ENCODE data around the gene CYTH4. TPM values are rescaled to one million over a fixed set of nuclear protein-coding genes. Genes with fewer than 3 reads are reported as not detected.

The CYTH4 gene
- total RNA-seq, 2 experiments from 2014 or later, result 30.5 to 34.0 TPM

- peaks cover 11% of the 10 kb centered on the region for H3K9me3 Mint-ChIP-seq
- H3K4me1 Mint-ChIP-seq (ENCODE audit: low read depth), result peaks cover 30% of the 10 kb centered on the region
- no peak for DNase-seq
- no peak overlapping the region for H3K4me3 Mint-ChIP-seq
- intact Hi-C loops (cut with micrococcal nuclease), result no loop called here
- no peak overlapping the region for H3K27ac Mint-ChIP-seq
- H3K36me3 Mint-ChIP-seq (ENCODE audit: low read depth), result no peaks in the 10 kb centered on the region
- H3K27me3 Mint-ChIP-seq (ENCODE audit: low read depth), result no peaks in the 10 kb centered on the region
- CTCF ChIA-PET, result interaction anchor here (1.0 to 5.4 kb wide), 5 partner anchors 10 to 64 kb away, joined by 4 to 220 read pairs (median 40); partner anchors contain the start of gene RAC2
Measured at GRCh38 chr22:37262346-37262745, 20.0 kb upstream of the CYTH4 start.

GRCh38 chr22:37263966-37264887, 18.1 kb upstream of the CYTH4 start:
- no peaks in the 10 kb centered on the region for H3K36me3 Mint-ChIP-seq (ENCODE audit: low read depth)
- H3K4me3 Mint-ChIP-seq, result no peak overlapping the region
- CTCF ChIA-PET, result interaction anchor here (0.6 to 1.7 kb wide), 5 partner anchors 50 to 216 kb away, joined by 3 to 7 read pairs (median 3); no protein-coding TSS in a partner anchor
- peaks cover 31% of the 10 kb centered on the region for H3K4me1 Mint-ChIP-seq (ENCODE audit: low read depth)
- intact Hi-C loops (cut with micrococcal nuclease), result no loop called here
- no peaks in the 10 kb centered on the region for H3K27me3 Mint-ChIP-seq (ENCODE audit: low read depth)
- H3K27ac Mint-ChIP-seq, result no peak overlapping the region
- H3K9me3 Mint-ChIP-seq, result peaks cover 11% of the 10 kb centered on the region
- DNase-seq, result no peak

GRCh38 chr22:37266581-37267134, 15.7 kb upstream of the CYTH4 start:
- H3K9me3 Mint-ChIP-seq, result peaks cover 11% of the 10 kb centered on the region
- intact Hi-C loops (cut with micrococcal nuclease), result loop anchor here (1.0 kb wide), 4 partner anchors 46 to 191 kb away; no protein-coding TSS in a partner anchor
- no peak for DNase-seq
- H3K27ac Mint-ChIP-seq, result no peak overlapping the region
- CTCF ChIA-PET, result interaction anchor here (0.6 to 5.2 kb wide), 10 partner anchors 8 to 607 kb away, joined by 3 to 46 read pairs (median 4); partner anchors contain the start of gene CYTH4
- H3K27me3 Mint-ChIP-seq (ENCODE audit: low read depth), result no peaks in the 10 kb centered on the region
- peaks cover 27% of the 10 kb centered on the region for H3K4me1 Mint-ChIP-seq (ENCODE audit: low read depth)
- peak overlapping the region; percentile 78 for H3K4me3 Mint-ChIP-seq
- H3K36me3 Mint-ChIP-seq (ENCODE audit: low read depth), result no peaks in the 10 kb centered on the region

- CTCF ChIA-PET, result interaction anchor here (0.6 to 5.2 kb wide), 22 partner anchors 9 to 607 kb away, joined by 3 to 46 read pairs (median 4); partner anchors contain the start of gene CYTH4
- H3K27ac Mint-ChIP-seq, result peak overlapping the region; percentile 74
- intact Hi-C loops (cut with micrococcal nuclease), result loop anchor here (1.0 kb wide), 4 partner anchors 45 to 190 kb away; no protein-coding TSS in a partner anchor
- peak; percentile 77 for DNase-seq
- no peaks in the 10 kb centered on the region for H3K36me3 Mint-ChIP-seq (ENCODE audit: low read depth)
- no peaks in the 10 kb centered on the region for H3K27me3 Mint-ChIP-seq (ENCODE audit: low read depth)
- H3K9me3 Mint-ChIP-seq, result peaks cover 11% of the 10 kb centered on the region
- peak overlapping the region; percentile 78 for H3K4me3 Mint-ChIP-seq
- H3K4me1 Mint-ChIP-seq (ENCODE audit: low read depth), result peaks cover 27% of the 10 kb centered on the region
Measured at GRCh38 chr22:37267135-37267587, 15.1 kb upstream of the CYTH4 start.

GRCh38 chr22:37267661-37268413, 14.5 kb upstream of the CYTH4 start:
- Mint-ChIP-seq H3K4me3 (peak overlapping the region; percentile 78), H3K36me3 (ENCODE audit: low read depth) (no peaks in the 10 kb centered on the region), H3K9me3 (peaks cover 11% of the 10 kb centered on the region), H3K27me3 (ENCODE audit: low read depth) (no peaks in the 10 kb centered on the region), H3K27ac (peak overlapping the region; percentile 74), H3K4me1 (ENCODE audit: low read depth) (peaks cover 27% of the 10 kb centered on the region)
- DNase-seq, result no peak
- CTCF ChIA-PET, result interaction anchor here (0.6 to 5.2 kb wide), 22 partner anchors 9 to 217 kb away, joined by 3 to 46 read pairs (median 3); partner anchors contain the start of gene CYTH4
- intact Hi-C loops (cut with micrococcal nuclease), result loop anchor here (1.0 kb wide), 4 partner anchors 44 to 189 kb away; no protein-coding TSS in a partner anchor

GRCh38 chr22:37269936-37270678, 12.2 kb upstream of the CYTH4 start:
- CTCF ChIA-PET, result interaction anchor here (0.7 to 5.2 kb wide), 5 partner anchors 10 to 158 kb away, joined by 3 to 46 read pairs (median 4); no protein-coding TSS in a partner anchor
- no peak for DNase-seq
- intact Hi-C loops (cut with micrococcal nuclease), result no loop called here
- Mint-ChIP-seq H3K27me3 (ENCODE audit: low read depth) (no peaks in the 10 kb centered on the region), H3K36me3 (ENCODE audit: low read depth) (no peaks in the 10 kb centered on the region), H3K9me3 (no peaks in the 10 kb centered on the region), H3K4me1 (ENCODE audit: low read depth) (peaks cover 27% of the 10 kb centered on the region), H3K4me3 (no peak overlapping the region), H3K27ac (no peak overlapping the region)

GRCh38 chr22:37270928-37271650, 11.2 kb upstream of the CYTH4 start:
- no peaks in the 10 kb centered on the region for H3K9me3 Mint-ChIP-seq
- H3K27ac Mint-ChIP-seq, result no peak overlapping the region
- peaks cover 33% of the 10 kb centered on the region for H3K4me1 Mint-ChIP-seq (ENCODE audit: low read depth)
- H3K36me3 Mint-ChIP-seq (ENCODE audit: low read depth), result no peaks in the 10 kb centered on the region
- CTCF ChIA-PET, result interaction anchor here (0.8 to 5.2 kb wide), 6 partner anchors 9 to 188 kb away, joined by 3 to 46 read pairs (median 4); no protein-coding TSS in a partner anchor
- no peak overlapping the region for H3K4me3 Mint-ChIP-seq
- no peak for DNase-seq
- intact Hi-C loops (cut with micrococcal nuclease), result no loop called here
- no peaks in the 10 kb centered on the region for H3K27me3 Mint-ChIP-seq (ENCODE audit: low read depth)

GRCh38 chr22:37273126-37273845, 9.0 kb upstream of the CYTH4 start:
- intact Hi-C loops (cut with micrococcal nuclease), result no loop called here
- Mint-ChIP-seq H3K4me1 (ENCODE audit: low read depth) (peaks cover 18% of the 10 kb centered on the region), H3K36me3 (ENCODE audit: low read depth) (no peaks in the 10 kb centered on the region), H3K27ac (no peak overlapping the region), H3K9me3 (no peaks in the 10 kb centered on the region), H3K27me3 (ENCODE audit: low read depth) (no peaks in the 10 kb centered on the region), H3K4me3 (no peak overlapping the region)
- DNase-seq, result no peak
- CTCF ChIA-PET, result interaction anchor here (0.9 to 1.2 kb wide), 3 partner anchors 8 to 14 kb away, joined by 3 to 6 read pairs (median 4); no protein-coding TSS in a partner anchor

- no peak overlapping the region for H3K4me3 Mint-ChIP-seq
- no peaks in the 10 kb centered on the region for H3K27me3 Mint-ChIP-seq (ENCODE audit: low read depth)
- CTCF ChIA-PET, result interaction anchor here (1.0 to 1.2 kb wide), 2 partner anchors 13 to 14 kb away, joined by 4 to 6 read pairs; no protein-coding TSS in a partner anchor
- no peak overlapping the region for H3K27ac Mint-ChIP-seq
- H3K4me1 Mint-ChIP-seq (ENCODE audit: low read depth), result peaks cover 21% of the 10 kb centered on the region
- no peak for DNase-seq
- intact Hi-C loops (cut with micrococcal nuclease), result no loop called here
- no peaks in the 10 kb centered on the region for H3K36me3 Mint-ChIP-seq (ENCODE audit: low read depth)
- H3K9me3 Mint-ChIP-seq, result no peaks in the 10 kb centered on the region
Measured at GRCh38 chr22:37273846-37274225, 8.5 kb upstream of the CYTH4 start.

GRCh38 chr22:37274380-37274862, 7.9 kb upstream of the CYTH4 start:
- Mint-ChIP-seq H3K4me3 (no peak overlapping the region), H3K4me1 (ENCODE audit: low read depth) (peaks cover 18% of the 10 kb centered on the region)

More at GRCh38 chr22:37274380-37274862, 7.9 kb upstream of the CYTH4 start:
- H3K9me3 Mint-ChIP-seq, result no peaks in the 10 kb centered on the region
- H3K27me3 Mint-ChIP-seq (ENCODE audit: low read depth), result no peaks in the 10 kb centered on the region
- no peak overlapping the region for H3K27ac Mint-ChIP-seq
- no peaks in the 10 kb centered on the region for H3K36me3 Mint-ChIP-seq (ENCODE audit: low read depth)
- no peak for DNase-seq
- intact Hi-C loops (cut with micrococcal nuclease), result no loop called here
- CTCF ChIA-PET, result no interaction called here

All from activated naive CD4-positive, alpha-beta T cell treated with anti-CD3 and anti-CD28 coated beads for 36 hours (primary cell).